ENCODE measurements around the gene PLCB4.

The PLCB4 gene

GRCh38 chr20:9323622-9324021 lies 254.7 kb downstream of the PLCB4 start:
- DNase-seq (ENCODE audit: low spot score) = no peak

GRCh38 chr20:9329355-9330101 lies 260.6 kb downstream of the PLCB4 start:
- no peak for DNase-seq (ENCODE audit: low spot score)

- DNase-seq (ENCODE audit: low spot score) = no peak
Measured at GRCh38 chr20:9330151-9330550, 261.3 kb downstream of the PLCB4 start.

- DNase-seq (ENCODE audit: low spot score) = no peak
Measured at GRCh38 chr20:9331707-9332435, 263.0 kb downstream of the PLCB4 start.

GRCh38 chr20:9332791-9333479 lies 264.0 kb downstream of the PLCB4 start:
- DNase-seq (ENCODE audit: low spot score) = no peak

- DNase-seq (ENCODE audit: low spot score) = no peak
Measured at GRCh38 chr20:9334866-9335265, 266.0 kb downstream of the PLCB4 start.

GRCh38 chr20:9338101-9338500 lies 269.2 kb downstream of the PLCB4 start:
- DNase-seq (ENCODE audit: low spot score) = no peak

GRCh38 chr20:9339708-9340107 lies 270.8 kb downstream of the PLCB4 start:
- no peak for DNase-seq (ENCODE audit: low spot score)

- DNase-seq (ENCODE audit: low spot score) = no peak
Measured at GRCh38 chr20:9342651-9343050, 273.8 kb downstream of the PLCB4 start.

- no peak for DNase-seq (ENCODE audit: low spot score)
Measured at GRCh38 chr20:9344083-9344920, 275.4 kb downstream of the PLCB4 start.

GRCh38 chr20:9348316-9348715 lies 279.4 kb downstream of the PLCB4 start:
- no peak for DNase-seq (ENCODE audit: low spot score)

- no peak for DNase-seq (ENCODE audit: low spot score)
Measured at GRCh38 chr20:9348747-9349146, 279.9 kb downstream of the PLCB4 start.

- DNase-seq (ENCODE audit: low spot score) = no peak
Measured at GRCh38 chr20:9349249-9349648, 280.4 kb downstream of the PLCB4 start.

- DNase-seq (ENCODE audit: low spot score) = no peak
Measured at GRCh38 chr20:9352739-9353138, 283.9 kb downstream of the PLCB4 start.

- no peak for DNase-seq (ENCODE audit: low spot score)
Measured at GRCh38 chr20:9353180-9353915, 284.5 kb downstream of the PLCB4 start.

- DNase-seq (ENCODE audit: low spot score) = no peak
Measured at GRCh38 chr20:9353916-9354276, 285.0 kb downstream of the PLCB4 start.

GRCh38 chr20:9354579-9354978 lies 285.7 kb downstream of the PLCB4 start:
- DNase-seq (ENCODE audit: low spot score) = no peak

- no peak for DNase-seq (ENCODE audit: low spot score)
Measured at GRCh38 chr20:9358001-9358400, 289.1 kb downstream of the PLCB4 start.

- DNase-seq (ENCODE audit: low spot score) = peak; percentile 24
Measured at GRCh38 chr20:9359561-9360308, 290.8 kb downstream of the PLCB4 start.

- DNase-seq (ENCODE audit: low spot score) = no peak
Measured at GRCh38 chr20:9360431-9360830, 291.5 kb downstream of the PLCB4 start.

- no peak for DNase-seq (ENCODE audit: low spot score)
Measured at GRCh38 chr20:9363673-9364072, 294.8 kb downstream of the PLCB4 start.
